Measurements from ENCODE around the gene UBL4A. TPM values are rescaled to one million over a fixed set of nuclear protein-coding genes. Genes with fewer than 3 reads are reported as not detected.

The UBL4A gene
- total and polyA plus RNA-seq, 5 donors, result 43.6 to 62.1 (median 60.0) TPM

DNA sequence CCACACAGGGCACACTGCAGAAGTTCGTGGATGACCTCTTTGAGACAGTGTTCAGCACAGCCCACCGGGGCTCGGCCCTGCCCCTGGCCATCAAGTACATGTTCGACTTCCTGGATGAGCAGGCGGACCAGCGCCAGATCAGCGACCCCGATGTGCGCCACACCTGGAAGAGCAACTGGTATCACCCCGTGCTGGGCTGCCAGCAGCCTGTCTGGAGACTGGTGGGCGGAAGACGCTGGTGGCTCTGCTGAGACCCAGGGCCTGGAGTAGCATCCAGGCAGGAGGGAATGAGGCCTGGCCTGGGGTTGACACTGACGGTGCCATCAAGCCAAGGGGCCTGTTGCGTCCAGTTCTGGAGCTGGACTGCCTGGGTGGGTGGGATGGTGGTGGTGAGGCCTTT, 16.0 kb downstream of the UBL4A start:
- ATAC-seq, result no peak

DNA sequence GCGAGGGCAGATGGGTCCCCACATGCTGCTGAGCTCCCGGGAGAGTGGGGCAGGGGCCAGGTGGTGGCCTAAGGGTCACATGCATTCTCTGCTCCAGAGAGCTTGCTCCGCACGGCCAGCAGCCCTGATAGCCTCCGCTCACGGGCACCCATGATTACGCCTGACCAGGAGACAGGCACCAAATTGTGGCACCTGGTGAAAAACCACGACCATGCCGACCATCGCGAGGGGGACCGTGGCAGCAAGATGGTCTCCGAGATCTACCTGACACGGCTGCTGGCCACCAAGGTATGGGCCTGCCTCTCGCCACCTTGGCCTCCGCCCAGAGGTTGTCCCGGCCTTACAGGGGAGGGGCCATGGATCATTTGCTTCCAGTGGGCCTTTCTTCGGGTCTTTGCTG, 16.5 kb downstream of the UBL4A start:
- Histone ChIP-seq H3K27me3 (ENCODE audit: control insufficient read depth, insufficient read depth) (no peaks in the 10 kb centered on the region), H3K27ac (ENCODE audit: low read length) (no peak overlapping the region), H3K9me3 (ENCODE audit: control insufficient read depth, low read length) (no peaks in the 10 kb centered on the region), H3K4me3 (ENCODE audit: low read length) (no peak overlapping the region), H3K4me1 (ENCODE audit: control insufficient read depth, insufficient read depth, low read length) (no peaks in the 10 kb centered on the region)
- intact Hi-C loops (cut with DNase I), result no loop called here
- 92% methylated on average over 18 of the region's 18 CpGs for WGBS
- peak in 1 of 3 donors; percentile 50 for DNase-seq
- no peak for ATAC-seq

More for the DNA sequence above, 16.0 kb downstream of the UBL4A start:
- Histone ChIP-seq H3K4me3 (ENCODE audit: low read length) (no peak overlapping the region), H3K27ac (ENCODE audit: low read length) (no peak overlapping the region), H3K4me1 (ENCODE audit: control insufficient read depth, insufficient read depth, low read length) (no peaks in the 10 kb centered on the region), H3K27me3 (ENCODE audit: control insufficient read depth, insufficient read depth) (no peaks in the 10 kb centered on the region), H3K9me3 (ENCODE audit: control insufficient read depth, low read length) (no peaks in the 10 kb centered on the region)
- WGBS, result 87% methylated on average over 14 of the region's 14 CpGs
- DNase-seq, result peak in 1 of 3 donors; percentile 20
- intact Hi-C loops (cut with DNase I), result no loop called here

DNA sequence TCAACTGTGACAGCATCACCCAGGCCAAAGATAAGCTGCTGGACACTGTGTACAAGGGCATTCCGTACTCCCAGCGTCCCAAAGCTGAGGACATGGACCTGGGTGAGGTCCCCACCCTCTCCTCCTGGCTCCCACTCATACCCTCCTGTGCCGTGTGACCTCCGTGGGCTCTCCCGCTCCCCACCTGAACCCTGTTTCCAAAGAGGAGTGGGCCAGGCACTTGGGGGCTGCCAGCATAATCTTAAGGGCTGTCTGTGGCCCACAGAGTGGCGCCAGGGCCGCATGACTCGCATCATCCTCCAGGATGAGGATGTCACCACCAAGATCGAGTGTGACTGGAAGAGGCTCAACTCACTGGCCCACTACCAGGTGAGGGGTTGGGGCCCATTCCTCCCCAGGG, 17.3 kb downstream of the UBL4A start:
- 84% methylated on average over 9 of the region's 9 CpGs for WGBS
- Histone ChIP-seq H3K27ac (ENCODE audit: low read length) (no peak overlapping the region), H3K9me3 (ENCODE audit: control insufficient read depth, low read length) (no peaks in the 10 kb centered on the region), H3K4me3 (ENCODE audit: low read length) (no peak overlapping the region), H3K27me3 (ENCODE audit: control insufficient read depth, insufficient read depth) (no peaks in the 10 kb centered on the region), H3K4me1 (ENCODE audit: control insufficient read depth, insufficient read depth, low read length) (no peaks in the 10 kb centered on the region)
- DNase-seq (peak in 1 of 3 donors; percentile 51), ATAC-seq (no peak)
- intact Hi-C loops (cut with DNase I), result no loop called here

DNA sequence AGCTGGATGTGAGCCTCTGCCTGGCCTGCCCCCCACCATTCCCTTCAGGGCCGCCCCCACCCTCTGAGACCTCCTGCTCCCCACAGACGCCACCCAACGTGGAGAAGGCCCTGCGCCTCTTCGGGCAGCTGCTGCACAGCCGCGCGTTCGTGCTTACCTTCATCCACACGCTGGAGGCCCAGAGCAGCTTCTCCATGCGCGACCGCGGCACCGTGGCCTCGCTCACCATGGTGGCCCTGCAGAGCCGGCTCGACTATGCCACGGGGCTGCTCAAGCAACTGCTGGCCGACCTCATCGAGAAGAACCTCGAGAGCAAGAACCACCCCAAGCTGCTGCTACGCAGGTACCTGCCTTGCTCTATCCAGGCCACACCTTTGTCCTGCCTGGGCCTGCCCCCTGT, 18.2 kb downstream of the UBL4A start:
- Histone ChIP-seq H3K4me3 (ENCODE audit: low read length) (no peak overlapping the region), H3K9me3 (ENCODE audit: control insufficient read depth, low read length) (no peaks in the 10 kb centered on the region), H3K27ac (ENCODE audit: low read length) (no peak overlapping the region), H3K27me3 (ENCODE audit: control insufficient read depth, insufficient read depth) (no peaks in the 10 kb centered on the region), H3K4me1 (ENCODE audit: control insufficient read depth, insufficient read depth, low read length) (no peaks in the 10 kb centered on the region)
- DNase-seq (peak in 1 of 3 donors; percentile 37), ATAC-seq (no peak)
- intact Hi-C loops (cut with DNase I), result no loop called here
- 96% methylated on average over 23 of the region's 23 CpGs for WGBS

DNA sequence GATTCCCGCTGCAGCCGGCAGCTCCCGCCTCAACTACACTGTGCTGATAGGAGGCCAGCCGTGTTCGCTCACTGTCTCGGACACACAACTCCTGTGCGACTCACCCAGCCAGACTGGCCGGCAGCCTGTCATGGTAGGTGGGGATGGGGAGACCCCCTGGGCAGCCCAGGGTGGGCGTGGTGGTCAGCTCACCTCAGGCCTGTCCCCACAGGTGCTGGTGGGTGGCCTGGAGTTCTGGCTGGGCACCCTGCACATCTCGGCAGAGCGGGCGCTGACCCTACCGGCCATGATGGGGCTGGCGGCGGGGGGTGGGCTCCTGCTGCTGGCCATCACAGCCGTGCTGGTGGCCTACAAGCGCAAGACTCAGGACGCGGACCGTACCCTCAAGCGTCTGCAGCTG, 18.9 kb downstream of the UBL4A start:
- no peaks in the 10 kb centered on the region for H3K4me1 ChIP-seq (ENCODE audit: control insufficient read depth, insufficient read depth, low read length)
- WGBS, result 96% methylated on average over 21 of the region's 21 CpGs
- no peak for ATAC-seq
- H3K27me3 ChIP-seq (ENCODE audit: control insufficient read depth, insufficient read depth), result no peaks in the 10 kb centered on the region
- peak in 2 of 3 donors; percentile 3 to 52 for DNase-seq
- intact Hi-C loops (cut with DNase I), result no loop called here
- no peaks in the 10 kb centered on the region for H3K9me3 ChIP-seq (ENCODE audit: control insufficient read depth, low read length)
- H3K27ac ChIP-seq (ENCODE audit: low read length), result no peak overlapping the region
- no peak overlapping the region for H3K4me3 ChIP-seq (ENCODE audit: low read length)

DNA sequence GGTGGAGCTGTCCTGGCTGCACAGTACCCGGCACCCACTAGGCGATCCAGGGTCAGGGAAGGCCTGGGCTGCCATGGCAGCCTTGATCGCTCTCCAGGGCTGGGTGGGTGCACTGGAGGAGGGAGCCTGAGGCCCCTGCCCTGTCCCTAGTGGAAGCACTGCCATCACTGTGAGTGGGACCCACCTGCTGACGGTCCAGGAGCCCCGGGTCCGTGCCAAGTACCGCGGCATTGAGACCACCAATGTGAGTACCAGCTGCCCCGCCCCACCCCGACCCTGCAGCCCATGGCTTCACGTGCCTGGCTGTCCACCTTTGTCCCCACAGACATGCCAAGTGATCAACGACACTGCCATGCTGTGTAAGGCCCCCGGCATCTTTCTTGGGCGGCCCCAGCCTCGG, 19.5 kb downstream of the UBL4A start:
- no peak overlapping the region for H3K27ac ChIP-seq (ENCODE audit: low read length)
- intact Hi-C loops (cut with DNase I), result no loop called here
- WGBS, result 95% methylated on average over 15 of the region's 15 CpGs
- no peaks in the 10 kb centered on the region for H3K27me3 ChIP-seq (ENCODE audit: control insufficient read depth, insufficient read depth)
- no peak for ATAC-seq
- no peaks in the 10 kb centered on the region for H3K4me1 ChIP-seq (ENCODE audit: control insufficient read depth, insufficient read depth, low read length)
- no peaks in the 10 kb centered on the region for H3K9me3 ChIP-seq (ENCODE audit: control insufficient read depth, low read length)
- peak in 1 of 3 donors; percentile 31 for DNase-seq
- no peak overlapping the region for H3K4me3 ChIP-seq (ENCODE audit: low read length)

DNA sequence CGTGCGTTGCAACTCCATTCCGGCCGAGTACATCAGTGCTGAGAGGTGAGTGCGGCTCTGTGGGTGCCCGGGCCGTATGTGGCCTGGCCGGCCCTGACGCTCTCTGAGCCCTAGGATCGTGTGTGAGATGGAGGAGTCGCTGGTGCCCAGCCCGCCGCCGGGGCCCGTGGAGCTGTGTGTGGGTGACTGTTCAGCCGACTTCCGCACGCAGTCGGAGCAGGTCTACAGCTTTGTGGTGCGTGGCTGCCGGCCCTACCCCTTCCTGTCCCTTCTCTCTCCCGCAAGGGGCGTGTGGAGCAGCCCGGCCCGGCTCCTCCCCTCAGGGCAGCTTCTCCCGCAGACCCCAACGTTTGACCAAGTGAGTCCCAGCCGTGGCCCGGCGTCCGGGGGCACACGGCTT, 20.4 kb downstream of the UBL4A start:
- whole genome bisulfite sequencing, result 90% methylated on average over 30 of the region's 32 CpGs
- Histone ChIP-seq H3K9me3 (ENCODE audit: control insufficient read depth, low read length) (no peaks in the 10 kb centered on the region), H3K4me3 (ENCODE audit: low read length) (no peak overlapping the region), H3K27ac (ENCODE audit: low read length) (no peak overlapping the region), H3K4me1 (ENCODE audit: control insufficient read depth, insufficient read depth, low read length) (no peaks in the 10 kb centered on the region), H3K27me3 (ENCODE audit: control insufficient read depth, insufficient read depth) (no peaks in the 10 kb centered on the region)
- DNase-seq (peak in 1 of 3 donors; percentile 41), ATAC-seq (no peak)
- intact Hi-C loops (cut with DNase I), result no loop called here

DNA sequence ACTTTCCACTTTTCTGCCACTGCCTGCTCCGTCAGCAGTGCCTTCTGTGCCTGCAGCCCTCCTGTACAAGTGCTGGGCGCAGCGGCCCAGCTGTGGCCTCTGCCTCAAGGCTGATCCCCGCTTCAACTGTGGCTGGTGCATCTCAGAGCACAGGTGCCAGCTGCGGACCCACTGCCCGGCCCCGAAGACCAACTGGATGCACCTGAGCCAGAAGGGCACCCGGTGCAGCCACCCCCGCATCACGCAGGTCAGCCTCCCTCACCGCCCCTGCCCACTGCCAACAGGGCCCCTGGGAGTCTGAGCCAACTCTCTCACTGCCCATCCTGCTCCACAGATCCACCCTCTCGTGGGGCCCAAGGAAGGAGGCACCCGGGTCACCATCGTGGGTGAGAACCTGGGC, 20.8 kb downstream of the UBL4A start:
- Histone ChIP-seq H3K27ac (ENCODE audit: low read length) (no peak overlapping the region), H3K4me3 (ENCODE audit: low read length) (no peak overlapping the region), H3K27me3 (ENCODE audit: control insufficient read depth, insufficient read depth) (no peaks in the 10 kb centered on the region), H3K4me1 (ENCODE audit: control insufficient read depth, insufficient read depth, low read length) (no peaks in the 10 kb centered on the region), H3K9me3 (ENCODE audit: control insufficient read depth, low read length) (no peaks in the 10 kb centered on the region)
- DNase-seq, result peak in 2 of 3 donors; percentile 24 to 26
- intact Hi-C loops (cut with DNase I), result no loop called here
- no peak for ATAC-seq
- WGBS, result 94% methylated on average over 14 of the region's 14 CpGs

DNA sequence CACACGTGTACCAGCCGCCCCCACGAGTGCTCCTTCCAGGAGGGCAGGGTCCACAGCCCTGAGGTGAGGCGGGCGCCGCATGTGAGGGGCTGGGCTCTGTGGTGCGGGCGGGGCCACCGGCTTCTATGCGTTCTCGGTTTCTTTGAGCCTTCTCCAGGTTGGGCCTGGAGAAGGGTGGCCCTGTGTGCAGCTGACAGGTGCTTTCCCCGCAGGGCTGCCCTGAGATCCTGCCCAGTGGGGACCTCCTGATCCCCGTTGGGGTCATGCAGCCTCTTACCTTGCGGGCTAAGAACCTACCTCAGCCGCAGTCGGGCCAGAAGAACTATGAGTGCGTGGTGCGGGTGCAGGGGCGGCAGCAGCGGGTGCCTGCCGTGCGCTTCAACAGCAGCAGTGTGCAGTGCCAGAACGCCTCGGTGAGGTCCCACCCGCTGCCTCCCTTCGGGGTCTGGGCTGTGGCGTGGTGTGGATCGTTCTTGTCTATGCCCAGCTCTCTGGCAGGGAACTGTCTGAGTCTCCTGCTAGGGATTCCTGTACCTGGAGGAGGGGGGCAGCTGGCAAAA, 21.5 kb downstream of the UBL4A start:
- 91% methylated on average over 28 of the region's 28 CpGs for WGBS
- no peak for ATAC-seq

DNA sequence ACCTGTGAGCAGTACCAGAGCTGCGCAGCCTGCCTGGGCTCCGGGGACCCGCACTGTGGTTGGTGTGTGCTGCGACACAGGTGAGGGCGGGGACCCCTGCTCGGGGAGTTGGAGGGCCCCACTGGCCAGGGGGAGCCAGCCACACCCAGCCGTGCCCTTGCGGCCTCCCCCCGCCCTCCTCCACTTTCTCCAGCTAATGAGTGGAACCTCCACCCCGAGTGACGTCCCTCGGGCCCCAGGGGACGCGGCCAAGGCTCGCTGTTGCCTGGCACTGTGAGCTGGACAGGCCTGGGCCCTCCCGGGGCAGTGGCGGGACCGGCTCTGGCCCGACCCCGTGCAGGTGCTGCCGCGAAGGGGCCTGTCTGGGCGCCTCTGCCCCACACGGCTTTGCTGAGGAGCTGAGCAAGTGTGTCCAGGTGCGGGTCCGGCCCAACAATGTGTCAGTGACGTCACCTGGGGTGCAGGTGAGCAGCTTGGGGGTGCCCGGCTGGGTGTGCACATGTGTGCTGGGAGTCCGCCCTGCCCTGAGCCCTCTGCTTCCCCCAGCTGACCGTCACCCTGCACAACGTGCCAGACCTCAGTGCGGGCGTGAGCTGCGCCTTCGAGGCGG, 22.7 kb downstream of the UBL4A start:
- H3K27me3 ChIP-seq (ENCODE audit: control insufficient read depth, insufficient read depth), result no peaks in the 10 kb centered on the region
- intact Hi-C loops (cut with DNase I), result no loop called here
- ATAC-seq, result no peak

More for the DNA sequence above, 21.5 kb downstream of the UBL4A start:
- H3K4me1 ChIP-seq (ENCODE audit: control insufficient read depth, insufficient read depth, low read length), result peaks cover 3% of the 10 kb centered on the region
- H3K27me3 ChIP-seq (ENCODE audit: control insufficient read depth, insufficient read depth), result no peaks in the 10 kb centered on the region
- DNase-seq, result peak in 1 of 3 donors; percentile 56
- H3K4me3 ChIP-seq (ENCODE audit: low read length), result no peak overlapping the region
- H3K9me3 ChIP-seq (ENCODE audit: control insufficient read depth, low read length), result no peaks in the 10 kb centered on the region
- no peak overlapping the region for H3K27ac ChIP-seq (ENCODE audit: low read length)
- intact Hi-C loops (cut with DNase I), result no loop called here

DNA sequence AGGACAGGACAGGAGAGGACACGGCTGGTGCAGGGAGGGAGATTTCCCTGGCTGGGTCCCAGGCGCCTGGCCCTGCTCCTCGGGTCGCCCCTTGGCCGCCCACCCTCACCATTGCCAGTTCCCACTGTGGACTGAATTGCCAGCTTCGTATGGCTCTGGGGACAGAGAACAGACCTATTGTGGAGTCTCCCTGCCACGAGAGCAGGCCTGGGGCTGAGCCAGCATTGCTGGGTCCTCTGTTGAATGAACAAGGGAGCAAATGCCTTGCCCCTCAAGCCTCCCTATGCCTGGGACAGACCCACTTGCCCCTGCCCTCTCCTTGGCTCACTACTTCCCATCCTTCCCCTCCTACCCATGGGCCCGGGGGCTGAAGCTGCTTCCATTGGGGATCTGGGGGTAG, 24.0 kb downstream of the UBL4A start:
- WGBS, result 69% methylated on average over 8 of the region's 8 CpGs
- Histone ChIP-seq H3K27me3 (ENCODE audit: control insufficient read depth, insufficient read depth) (no peaks in the 10 kb centered on the region), H3K4me3 (ENCODE audit: low read length) (no peak overlapping the region), H3K9me3 (ENCODE audit: control insufficient read depth, low read length) (no peaks in the 10 kb centered on the region), H3K4me1 (ENCODE audit: control insufficient read depth, insufficient read depth, low read length) (peaks cover 5% of the 10 kb centered on the region), H3K27ac (ENCODE audit: low read length) (no peak overlapping the region)
- ATAC-seq (no peak), DNase-seq (peak in 2 of 3 donors; percentile 13 to 40)
- intact Hi-C loops (cut with DNase I), result no loop called here

More for the DNA sequence above, 22.7 kb downstream of the UBL4A start:
- peak in 2 of 3 donors; percentile 8 to 61 for DNase-seq
- 88% methylated on average over 36 of the region's 36 CpGs for WGBS
- no peak overlapping the region for H3K4me3 ChIP-seq (ENCODE audit: low read length)
- peaks cover 5% of the 10 kb centered on the region for H3K4me1 ChIP-seq (ENCODE audit: control insufficient read depth, insufficient read depth, low read length)
- H3K9me3 ChIP-seq (ENCODE audit: control insufficient read depth, low read length), result no peaks in the 10 kb centered on the region
- no peak overlapping the region for H3K27ac ChIP-seq (ENCODE audit: low read length)

Data from right cardiac atrium (tissue), 5 donors.